Body of pancreas (tissue), 4 donors: ENCODE measurements around the gene CFAP53.

Experiments
- POLR2A ChIP-seq, 3 donors: fragments of 450-650 bp; IDR thresholded peaks; one replicate each; pipeline ENCODE4 v1.6.1; 2016; ENCODE audit warnings: antibody characterized with exemption in 3 of 3, mild to moderate bottlenecking in 2 of 3
- TF ChIP-seq, protein P1 (sequence below), 7 experiments: fragments of 450-650 bp in 4 of 7; fragments of 200-600 bp in 3 of 7; sonication (generic) in 3 of 7; IDR thresholded peaks; one replicate each; pipeline ENCODE4 v1.5.1; 2016 to 2019; ENCODE audit warnings: antibody characterized with exemption in 7 of 7

GRCh38 chr18:50195689-50196088 lies 70.6 kb downstream of the CFAP53 start:
- TF ChIP-seq, protein P1, sequence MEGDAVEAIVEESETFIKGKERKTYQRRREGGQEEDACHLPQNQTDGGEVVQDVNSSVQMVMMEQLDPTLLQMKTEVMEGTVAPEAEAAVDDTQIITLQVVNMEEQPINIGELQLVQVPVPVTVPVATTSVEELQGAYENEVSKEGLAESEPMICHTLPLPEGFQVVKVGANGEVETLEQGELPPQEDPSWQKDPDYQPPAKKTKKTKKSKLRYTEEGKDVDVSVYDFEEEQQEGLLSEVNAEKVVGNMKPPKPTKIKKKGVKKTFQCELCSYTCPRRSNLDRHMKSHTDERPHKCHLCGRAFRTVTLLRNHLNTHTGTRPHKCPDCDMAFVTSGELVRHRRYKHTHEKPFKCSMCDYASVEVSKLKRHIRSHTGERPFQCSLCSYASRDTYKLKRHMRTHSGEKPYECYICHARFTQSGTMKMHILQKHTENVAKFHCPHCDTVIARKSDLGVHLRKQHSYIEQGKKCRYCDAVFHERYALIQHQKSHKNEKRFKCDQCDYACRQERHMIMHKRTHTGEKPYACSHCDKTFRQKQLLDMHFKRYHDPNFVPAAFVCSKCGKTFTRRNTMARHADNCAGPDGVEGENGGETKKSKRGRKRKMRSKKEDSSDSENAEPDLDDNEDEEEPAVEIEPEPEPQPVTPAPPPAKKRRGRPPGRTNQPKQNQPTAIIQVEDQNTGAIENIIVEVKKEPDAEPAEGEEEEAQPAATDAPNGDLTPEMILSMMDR (IDR thresholded peaks at IDR 0.05): no peak
- no peak for TF ChIP-seq POLR2A (IDR thresholded peaks at IDR 0.05)
